Activated T-helper 1 cell treated with anti-CD3 and anti-CD28 coated beads, Interleukin-2, amount 50 U/mL, for 16 hours (primary cell): Measurements from ENCODE around the gene PREX1.
"Not testable (repeated sequence)": the region's sequence is repeated elsewhere in the genome, so short reads cannot be mapped to it uniquely, and the experiment has no call there.

ENCODE experiments used
- DNase-seq, 2 donors: peaks; one replicate each; pipeline ENCODE4 v3.0.0-alpha.2; 2020; ENCODE audit warnings: low read depth in 1 of 2, low spot score in 1 of 2

The PREX1 gene

GRCh38 chr20:48756774-48757173 lies 71.0 kb downstream of the PREX1 start:
- not testable (repeated sequence) for DNase-seq

GRCh38 chr20:48754292-48754691 lies 73.5 kb downstream of the PREX1 start:
- no peak for DNase-seq

- DNase-seq, result no peak
Observed at GRCh38 chr20:48752963-48753362, 74.8 kb downstream of the PREX1 start.

- DNase-seq, result no peak
Observed at GRCh38 chr20:48751871-48752270, 75.9 kb downstream of the PREX1 start.

- DNase-seq, result peak in 1 of 2 donors; percentile 28
Observed at GRCh38 chr20:48750941-48751635, 76.7 kb downstream of the PREX1 start.

- DNase-seq, result no peak
Observed at GRCh38 chr20:48750376-48750775, 77.4 kb downstream of the PREX1 start.

GRCh38 chr20:48749437-48749836 lies 78.4 kb downstream of the PREX1 start:
- no peak for DNase-seq

- DNase-seq, result no peak
Observed at GRCh38 chr20:48748556-48748955, 79.2 kb downstream of the PREX1 start.

- DNase-seq, result no peak
Observed at GRCh38 chr20:48747840-48748414, 79.9 kb downstream of the PREX1 start.

- DNase-seq, result no peak
Observed at GRCh38 chr20:48745330-48745729, 82.5 kb downstream of the PREX1 start.

GRCh38 chr20:48744515-48744914 lies 83.3 kb downstream of the PREX1 start:
- DNase-seq, result no peak

GRCh38 chr20:48743807-48744206 lies 84.0 kb downstream of the PREX1 start:
- no peak for DNase-seq

- no peak for DNase-seq
Observed at GRCh38 chr20:48742912-48743680, 84.7 kb downstream of the PREX1 start.

- DNase-seq, result no peak
Observed at GRCh38 chr20:48742233-48742632, 85.6 kb downstream of the PREX1 start.

GRCh38 chr20:48741669-48742068 lies 86.1 kb downstream of the PREX1 start:
- no peak for DNase-seq

GRCh38 chr20:48740712-48741111 lies 87.1 kb downstream of the PREX1 start:
- DNase-seq, result no peak

GRCh38 chr20:48740292-48740649 lies 87.5 kb downstream of the PREX1 start:
- DNase-seq, result no peak

- DNase-seq, result peak in 1 of 2 donors; percentile 20
Observed at GRCh38 chr20:48739395-48740291, 88.2 kb downstream of the PREX1 start.

- peak in 1 of 2 donors; percentile 57 for DNase-seq
Observed at GRCh38 chr20:48738399-48739304, 89.1 kb downstream of the PREX1 start.

GRCh38 chr20:48738094-48738398 lies 89.8 kb downstream of the PREX1 start:
- no peak for DNase-seq
